A673 (cell line): ENCODE measurements around the gene CREB3L1.

Source experiments
- CTCF ChIP-seq: fragments of 300-800, 200-600 bp; sonication (generic); conservative IDR thresholded peaks from 2 replicates; pipeline ENCODE4 v1.5.1; 2017; ENCODE audit warnings: low read depth, mild to moderate bottlenecking, antibody characterized with exemption, low read length, moderate library complexity, mixed read lengths
- EZH2 ChIP-seq: fragments of 200-600 bp; sonication (generic); IDR thresholded peaks from 2 replicates; pipeline ENCODE4 v1.6.1; 2017; ENCODE audit warnings: borderline replicate concordance, low read depth, mild to moderate bottlenecking, mixed read lengths, antibody characterized with exemption, low read length; ENCODE audit not compliant: poor library complexity, severe bottlenecking

GRCh38 chr11:46338988-46339666 lies 61.7 kb downstream of the CREB3L1 start:
- TF ChIP-seq CTCF (no peak), EZH2 (no peak)
